MCF 10A (cell line): ENCODE data around the gene TRAPPC14. TPM values are rescaled to one million over a fixed set of nuclear protein-coding genes. Genes with fewer than 3 reads are reported as not detected.

Experiments
- BruUV-seq: library from RNA; stranded (reverse); fragments of 400-500 nt; replicated peaks from 2 replicates; lab custom pipeline; 2021; lab: Mats Ljungman, UMichigan
- CTCF ChIA-PET: fragments of 300-600 bp; sonication (Branson Sonifier 250); formaldehyde crosslinking; extraction: SDS; loops from one replicate; lab custom pipeline; 2021; ENCODE audit warnings: antibody characterized with exemption, inconsistent platforms; lab: Yijun Ruan, JAX
- POLR2A ChIA-PET: fragments of 300-600, 350-650 bp; sonication (Branson Sonifier 250); formaldehyde crosslinking; extraction: SDS; loops from one replicate; lab custom pipeline; 2020; ENCODE audit warnings: antibody characterized with exemption, inconsistent platforms; lab: Yijun Ruan, JAX
- DNase-seq: peaks from one replicate; pipeline ENCODE4 v3.0.0-alpha.2; 2018; ENCODE audit not compliant: unreplicated experiment
- H3K27ac Mint-ChIP-seq: one replicate; pipeline ENCODE4 v1.8.0; 2022; ENCODE audit warnings: mild to moderate bottlenecking, low read depth, mixed read lengths; ENCODE audit not compliant: unreplicated experiment
- H3K27me3 Mint-ChIP-seq: one replicate; pipeline ENCODE4 v1.8.0; 2022; ENCODE audit warnings: mixed read lengths; ENCODE audit not compliant: insufficient read depth, unreplicated experiment
- H3K36me3 Mint-ChIP-seq: one replicate; pipeline ENCODE4 v1.8.0; 2022; ENCODE audit warnings: mild to moderate bottlenecking, moderate library complexity, mixed read lengths; ENCODE audit not compliant: insufficient read depth, unreplicated experiment
- H3K4me1 Mint-ChIP-seq: one replicate; pipeline ENCODE4 v1.8.0; 2022; ENCODE audit warnings: mixed read lengths; ENCODE audit not compliant: insufficient read depth, unreplicated experiment
- H3K4me3 Mint-ChIP-seq: one replicate; pipeline ENCODE4 v1.8.0; 2022; ENCODE audit warnings: mild to moderate bottlenecking, moderate library complexity, mixed read lengths; ENCODE audit not compliant: unreplicated experiment
- H3K9me3 Mint-ChIP-seq: one replicate; pipeline ENCODE4 v1.8.0; 2022; ENCODE audit warnings: mixed read lengths; ENCODE audit not compliant: unreplicated experiment
- intact Hi-C: fragments of 100-400 bp; cut with micrococcal nuclease; formaldehyde crosslinking; loops from 2 replicates; pipeline ENCODE4 v1.14.1; 2022
- total RNA-seq: library from RNA; stranded (reverse); gene quantifications from 2 replicates; pipeline ENCODE4 v1.2.3, GENCODE V29; 2022
- TF ChIP-seq, protein P1 (sequence below): fragments of 200-600 bp; IDR thresholded peaks from one replicate; pipeline ENCODE4 v1.8.0; 2022; ENCODE audit warnings: antibody characterized with exemption, mild to moderate bottlenecking; ENCODE audit not compliant: unreplicated experiment

Gene TRAPPC14
- total RNA-seq, 1 experiment from 2014 or later = 21.7 TPM

DNA sequence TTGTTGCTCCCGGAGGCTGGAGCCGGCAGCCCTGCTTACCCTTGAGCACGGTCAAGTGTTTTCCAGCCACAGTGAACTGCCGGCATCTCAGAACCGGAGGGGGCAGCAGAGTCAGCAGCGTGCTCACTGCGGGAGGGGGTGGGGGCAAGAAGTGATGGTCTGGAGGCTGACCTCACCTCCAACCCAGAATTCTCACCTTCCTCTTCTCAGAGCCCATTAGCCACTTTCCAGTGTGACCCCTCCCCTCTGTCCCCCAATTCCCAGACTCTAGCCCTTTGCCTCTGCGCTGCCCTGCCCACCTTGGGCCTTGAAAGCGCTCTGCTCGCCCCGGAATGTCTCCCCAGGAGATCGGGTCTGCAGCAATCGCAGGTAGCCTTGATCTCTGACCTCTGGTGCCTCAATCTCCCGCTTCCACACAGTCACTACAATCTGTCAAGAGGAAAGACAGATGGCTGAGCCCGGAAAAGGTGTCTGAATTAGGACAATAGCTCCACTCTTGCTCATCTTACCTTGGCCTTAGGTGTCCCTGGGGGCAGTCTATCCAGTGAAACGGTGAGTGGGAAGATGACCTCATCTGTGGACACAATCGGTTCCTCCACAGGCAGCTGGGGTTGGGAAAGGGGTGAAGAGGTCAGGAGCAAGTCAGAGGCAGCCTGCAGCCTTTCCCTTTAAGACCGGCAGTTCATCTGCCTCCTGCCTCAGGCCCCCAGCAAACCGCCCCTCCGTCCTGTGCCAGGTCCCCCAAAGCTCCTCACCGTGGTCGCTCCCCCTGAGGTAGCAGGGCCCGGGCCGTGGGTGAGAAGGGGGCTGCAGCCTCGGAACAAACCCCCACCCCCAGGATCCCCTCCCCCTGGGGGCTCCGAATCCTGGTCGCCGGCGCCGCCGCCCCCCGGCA, 942 bp downstream of the TRAPPC14 start:
- H3K9me3 Mint-ChIP-seq = no peaks in the 10 kb centered on the region
- TF ChIP-seq, protein P1, sequence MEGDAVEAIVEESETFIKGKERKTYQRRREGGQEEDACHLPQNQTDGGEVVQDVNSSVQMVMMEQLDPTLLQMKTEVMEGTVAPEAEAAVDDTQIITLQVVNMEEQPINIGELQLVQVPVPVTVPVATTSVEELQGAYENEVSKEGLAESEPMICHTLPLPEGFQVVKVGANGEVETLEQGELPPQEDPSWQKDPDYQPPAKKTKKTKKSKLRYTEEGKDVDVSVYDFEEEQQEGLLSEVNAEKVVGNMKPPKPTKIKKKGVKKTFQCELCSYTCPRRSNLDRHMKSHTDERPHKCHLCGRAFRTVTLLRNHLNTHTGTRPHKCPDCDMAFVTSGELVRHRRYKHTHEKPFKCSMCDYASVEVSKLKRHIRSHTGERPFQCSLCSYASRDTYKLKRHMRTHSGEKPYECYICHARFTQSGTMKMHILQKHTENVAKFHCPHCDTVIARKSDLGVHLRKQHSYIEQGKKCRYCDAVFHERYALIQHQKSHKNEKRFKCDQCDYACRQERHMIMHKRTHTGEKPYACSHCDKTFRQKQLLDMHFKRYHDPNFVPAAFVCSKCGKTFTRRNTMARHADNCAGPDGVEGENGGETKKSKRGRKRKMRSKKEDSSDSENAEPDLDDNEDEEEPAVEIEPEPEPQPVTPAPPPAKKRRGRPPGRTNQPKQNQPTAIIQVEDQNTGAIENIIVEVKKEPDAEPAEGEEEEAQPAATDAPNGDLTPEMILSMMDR = no peak
- H3K4me1 Mint-ChIP-seq = peaks cover 13% of the 10 kb centered on the region
- no peak overlapping the region for H3K27ac Mint-ChIP-seq
- intact Hi-C loops = no loop called here
- H3K27me3 Mint-ChIP-seq = no peaks in the 10 kb centered on the region
- TSS peak; percentile 25 for BruUV-seq
- POLR2A ChIA-PET = interaction anchor here (0.7 to 5.5 kb wide), 6 partner anchors 9 to 31 kb away, joined by 3 to 58 read pairs (median 5); partner anchors contain the start of genes GPC2, LAMTOR4, MBLAC1 and STAG3
- CTCF ChIA-PET = interaction anchor here (0.7 to 1.0 kb wide), 2 partner anchors 36 to 188 kb away, joined by 4 read pairs; no protein-coding TSS in a partner anchor
- DNase-seq = peak; percentile 66
- H3K4me3 Mint-ChIP-seq = peak overlapping the region; percentile 77
- peaks cover 26% of the 10 kb centered on the region for H3K36me3 Mint-ChIP-seq

DNA sequence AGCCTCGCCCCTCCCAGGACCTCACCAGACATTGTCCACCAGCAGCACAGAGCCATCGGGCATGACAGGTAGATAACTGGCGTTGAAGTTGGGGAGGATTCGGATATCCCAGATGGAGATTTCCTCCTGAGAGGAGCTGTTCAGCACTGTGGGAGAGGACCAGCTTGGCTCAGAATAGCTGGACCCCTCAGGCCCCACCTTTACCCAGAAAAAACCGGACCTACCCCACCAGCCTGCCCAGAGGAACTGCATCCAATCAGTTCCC, 1.5 kb downstream of the TRAPPC14 start:
- peaks cover 32% of the 10 kb centered on the region for H3K36me3 Mint-ChIP-seq
- ChIA-PET CTCF (interaction anchor here (1.0 kb wide), 1 partner anchor 24 kb away, joined by 3 read pairs; no protein-coding TSS in a partner anchor), POLR2A (interaction anchor here (1.3 to 5.5 kb wide), 4 partner anchors 9 to 56 kb away, joined by 4 to 58 read pairs (median 7); partner anchors contain the start of genes AP4M1, GPC2, LAMTOR4 and MBLAC1)
- intact Hi-C loops = no loop called here
- BruUV-seq = no TSS peak
- no peaks in the 10 kb centered on the region for H3K9me3 Mint-ChIP-seq
- no peak for DNase-seq
- H3K4me1 Mint-ChIP-seq = peaks cover 18% of the 10 kb centered on the region
- peak overlapping the region; percentile 77 for H3K4me3 Mint-ChIP-seq
- no peaks in the 10 kb centered on the region for H3K27me3 Mint-ChIP-seq
- TF ChIP-seq, protein P1 = no peak
- peak overlapping the region; percentile 46 for H3K27ac Mint-ChIP-seq

DNA sequence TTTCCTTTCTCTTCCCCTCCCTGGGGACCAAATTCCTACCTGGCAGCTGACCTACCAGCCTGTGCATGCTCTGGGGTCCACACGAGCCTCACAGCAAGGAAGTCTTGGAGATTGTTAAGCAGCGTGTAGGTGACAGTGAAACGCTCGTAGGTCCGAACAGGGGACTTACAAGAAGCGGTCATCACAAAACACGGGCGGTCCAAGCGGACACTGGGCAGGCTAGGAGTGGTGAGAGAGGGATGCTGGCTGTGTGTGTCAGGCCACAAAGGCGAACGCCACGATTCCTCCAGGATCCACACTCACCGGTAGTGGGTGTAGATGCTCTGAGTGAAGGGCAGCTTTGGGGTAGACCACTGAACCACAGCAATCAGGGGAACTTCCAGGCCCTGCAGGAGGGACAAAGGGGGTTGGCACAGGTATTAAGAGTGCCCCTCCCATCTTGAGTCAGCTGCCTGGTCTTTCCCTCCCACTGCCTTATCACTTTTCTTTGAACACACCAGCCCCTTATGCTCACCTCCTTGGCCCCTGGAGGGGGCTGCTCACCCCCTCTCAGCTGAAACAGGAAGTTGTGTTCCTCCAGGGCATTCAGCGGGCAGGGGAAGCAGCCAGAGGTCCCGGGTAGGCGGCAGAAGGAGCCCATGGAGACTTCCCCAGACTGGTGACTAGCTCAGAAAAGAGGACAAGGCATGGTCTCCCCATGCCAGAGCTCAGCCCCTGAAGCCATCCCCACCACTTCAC, 2.0 kb downstream of the TRAPPC14 start:
- no peaks in the 10 kb centered on the region for H3K9me3 Mint-ChIP-seq
- no TSS peak for BruUV-seq
- ChIA-PET CTCF (interaction anchor here (0.6 to 1.0 kb wide), 2 partner anchors 24 to 67 kb away, joined by 3 read pairs; no protein-coding TSS in a partner anchor), POLR2A (interaction anchor here (1.3 to 5.5 kb wide), 4 partner anchors 8 to 55 kb away, joined by 4 to 58 read pairs (median 7); partner anchors contain the start of genes AP4M1, GPC2, LAMTOR4 and MBLAC1)
- intact Hi-C loops = no loop called here
- peak overlapping the region; percentile 46 for H3K27ac Mint-ChIP-seq
- no peak for DNase-seq
- H3K4me1 Mint-ChIP-seq = peaks cover 19% of the 10 kb centered on the region
- TF ChIP-seq, protein P1 = no peak
- peaks cover 37% of the 10 kb centered on the region for H3K36me3 Mint-ChIP-seq
- H3K27me3 Mint-ChIP-seq = no peaks in the 10 kb centered on the region
- H3K4me3 Mint-ChIP-seq = peak overlapping the region; percentile 77
